Ovary (tissue), 3 donors: ENCODE results near the gene TNIK.

Experiments used
- POLR2A ChIP-seq: fragments of 450-650 bp; IDR thresholded peaks from one replicate; pipeline ENCODE4 v1.6.1; 2017; ENCODE audit warnings: antibody characterized with exemption, mild to moderate bottlenecking, moderate library complexity
- TF ChIP-seq, protein P1 (sequence below), 3 donors: fragments of 450-650 bp in 2 of 3; fragments of 200-600 bp in 1 of 3; IDR thresholded peaks; one replicate each; pipeline versions ENCODE4 v1.5.1 to v1.8.0; 2016 to 2022; ENCODE audit warnings: antibody characterized with exemption in 3 of 3, mild to moderate bottlenecking in 1 of 3
- donor health status: DM: no; HTN: no; CAD: no.

DNA sequence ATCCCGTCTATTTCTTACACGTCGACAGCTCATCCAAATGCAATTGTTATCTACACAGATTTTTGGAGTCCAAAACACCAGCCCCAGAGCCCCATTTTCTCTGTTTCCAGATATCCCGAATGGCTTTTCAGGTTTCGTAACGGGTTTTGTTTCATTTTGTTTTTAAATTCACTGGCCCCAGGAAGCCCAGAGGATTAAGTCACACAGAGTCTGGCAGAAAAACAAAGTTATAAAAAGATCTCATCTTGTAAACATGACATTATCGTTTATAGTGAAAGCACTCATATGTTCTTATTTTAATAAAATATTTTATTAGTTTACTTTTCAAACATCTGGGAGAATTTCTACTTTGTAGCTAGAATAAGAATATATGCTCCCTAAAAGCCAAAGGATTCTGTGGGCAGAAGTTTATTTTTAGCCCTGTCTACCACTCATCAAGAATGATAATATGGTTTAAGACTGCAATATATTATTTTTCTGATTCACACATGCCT lies 284.4 kb downstream of the TNIK start:
- TF ChIP-seq, protein P1, sequence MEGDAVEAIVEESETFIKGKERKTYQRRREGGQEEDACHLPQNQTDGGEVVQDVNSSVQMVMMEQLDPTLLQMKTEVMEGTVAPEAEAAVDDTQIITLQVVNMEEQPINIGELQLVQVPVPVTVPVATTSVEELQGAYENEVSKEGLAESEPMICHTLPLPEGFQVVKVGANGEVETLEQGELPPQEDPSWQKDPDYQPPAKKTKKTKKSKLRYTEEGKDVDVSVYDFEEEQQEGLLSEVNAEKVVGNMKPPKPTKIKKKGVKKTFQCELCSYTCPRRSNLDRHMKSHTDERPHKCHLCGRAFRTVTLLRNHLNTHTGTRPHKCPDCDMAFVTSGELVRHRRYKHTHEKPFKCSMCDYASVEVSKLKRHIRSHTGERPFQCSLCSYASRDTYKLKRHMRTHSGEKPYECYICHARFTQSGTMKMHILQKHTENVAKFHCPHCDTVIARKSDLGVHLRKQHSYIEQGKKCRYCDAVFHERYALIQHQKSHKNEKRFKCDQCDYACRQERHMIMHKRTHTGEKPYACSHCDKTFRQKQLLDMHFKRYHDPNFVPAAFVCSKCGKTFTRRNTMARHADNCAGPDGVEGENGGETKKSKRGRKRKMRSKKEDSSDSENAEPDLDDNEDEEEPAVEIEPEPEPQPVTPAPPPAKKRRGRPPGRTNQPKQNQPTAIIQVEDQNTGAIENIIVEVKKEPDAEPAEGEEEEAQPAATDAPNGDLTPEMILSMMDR (IDR thresholded peaks at IDR 0.05): no peak
- no peak for TF ChIP-seq POLR2A
